ENCODE results near the gene CIAO3.
"Not testable (repeated sequence)": the region's sequence is repeated elsewhere in the genome, so short reads cannot be mapped to it uniquely, and the experiment has no call there.

CIAO3 gene

GRCh38 chr16:759110-759910, 18.5 kb upstream of the CIAO3 start:
- no peak for DNase-seq

GRCh38 chr16:756428-756827, 15.6 kb upstream of the CIAO3 start:
- DNase-seq: no peak

DNA sequence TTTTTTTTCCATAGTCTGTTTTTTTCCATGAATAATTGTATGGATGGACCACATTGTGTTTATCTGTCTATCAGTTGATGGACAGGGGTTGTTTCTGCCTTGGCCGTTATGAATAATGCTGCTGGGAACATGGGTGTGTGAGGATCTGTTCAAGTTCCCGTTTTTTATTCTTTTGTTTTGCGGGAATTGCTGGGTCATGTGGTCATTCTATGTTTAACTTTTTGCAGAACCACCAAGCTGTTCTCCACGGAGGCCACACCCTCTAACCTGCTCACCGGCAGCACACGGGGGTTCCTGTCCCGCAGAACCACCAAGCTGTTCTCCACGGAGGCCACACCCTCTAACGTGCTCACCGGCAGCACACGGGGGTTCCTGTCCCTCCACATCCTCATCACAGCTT, 13.9 kb upstream of the CIAO3 start:
- no peak for DNase-seq

- DNase-seq: not testable (repeated sequence)
Observed at GRCh38 chr16:754121-754607, 13.4 kb upstream of the CIAO3 start.

DNA sequence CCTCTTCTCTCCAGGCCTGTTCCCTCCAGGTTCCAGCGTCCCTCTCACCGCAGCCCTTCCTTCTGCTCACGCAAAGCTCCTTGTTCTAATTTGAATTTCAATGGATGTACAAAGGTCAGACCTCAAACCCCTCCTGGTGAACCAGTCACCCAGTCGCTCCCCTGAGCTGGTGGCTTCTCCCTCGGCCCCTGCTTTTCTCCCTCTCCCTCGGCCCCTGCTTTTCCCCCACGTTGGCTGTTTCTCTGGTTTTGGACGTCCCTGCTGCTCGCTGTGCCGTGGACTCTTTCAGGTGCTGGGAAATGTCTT, 11.2 kb upstream of the CIAO3 start:
- no peak for DNase-seq

- no peak for DNase-seq
Observed at GRCh38 chr16:751152-752006, 10.6 kb upstream of the CIAO3 start.

- DNase-seq: no peak
Observed at GRCh38 chr16:750485-750884, 9.7 kb upstream of the CIAO3 start.

DNA sequence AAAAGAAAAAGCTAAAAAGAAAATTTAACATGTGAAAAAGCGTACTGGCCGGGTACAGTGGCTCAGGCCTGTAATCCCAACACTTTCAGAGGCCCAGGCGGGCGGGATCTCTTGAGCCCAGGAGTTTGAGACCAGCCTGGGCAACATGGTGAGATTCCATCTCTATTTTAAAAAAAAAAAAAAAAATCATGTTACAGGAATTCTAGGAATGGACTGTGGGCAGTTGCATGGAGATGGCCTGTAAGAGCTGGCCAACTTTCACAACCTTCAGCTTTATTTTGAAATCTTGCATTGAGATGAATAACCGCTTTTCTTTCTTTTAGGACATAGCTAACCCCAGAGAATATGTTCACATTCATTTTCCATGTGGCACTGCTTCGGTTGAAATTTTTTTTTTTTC, 8.2 kb upstream of the CIAO3 start:
- DNase-seq: no peak

- no peak for DNase-seq
Observed at GRCh38 chr16:747978-748746, 7.4 kb upstream of the CIAO3 start.

- no peak for DNase-seq
Observed at GRCh38 chr16:746637-747036, 5.8 kb upstream of the CIAO3 start.

GRCh38 chr16:745739-746138, 4.9 kb upstream of the CIAO3 start:
- DNase-seq: no peak

GRCh38 chr16:743794-744500, 3.1 kb upstream of the CIAO3 start:
- DNase-seq: no peak

GRCh38 chr16:742894-743293, 2.1 kb upstream of the CIAO3 start:
- DNase-seq: not testable (repeated sequence)

GRCh38 chr16:741986-742629, 1.3 kb upstream of the CIAO3 start:
- DNase-seq: no peak

DNA sequence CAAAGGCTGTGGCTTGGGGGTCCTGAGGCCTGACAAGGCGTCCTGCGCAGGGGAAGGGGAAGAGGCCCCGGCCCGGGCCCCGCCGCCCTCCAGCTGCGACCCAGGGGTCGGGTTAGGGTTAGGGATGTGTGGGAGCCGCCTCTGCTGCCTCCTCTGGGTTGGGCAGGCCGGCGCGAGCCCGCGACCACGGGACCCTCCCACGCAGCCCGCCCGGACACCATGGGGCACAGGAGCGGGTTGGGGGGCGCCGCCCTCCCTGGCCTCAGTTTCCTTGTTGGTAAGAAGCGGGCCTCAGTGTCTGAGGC, 386 bp downstream of the CIAO3 start:
- no peak for DNase-seq

GRCh38 chr16:739560-740458, 988 bp downstream of the CIAO3 start:
- DNase-seq: no peak

- DNase-seq: no peak
Observed at GRCh38 chr16:736936-737481, 3.8 kb downstream of the CIAO3 start.

GRCh38 chr16:735982-736453, 4.8 kb downstream of the CIAO3 start:
- no peak for DNase-seq

- DNase-seq: no peak
Observed at GRCh38 chr16:734981-735881, 5.6 kb downstream of the CIAO3 start.
